IPS DF 6.9 (cell line): ENCODE data around the gene GOLGA1.

Source experiments
- DNase-seq: peaks from one replicate; pipeline ENCODE4 v3.0.0-alpha.2; 2013; ENCODE audit warnings: low read depth, low spot score
- H3K27ac ChIP-seq: one replicate; pipeline ENCODE4 v1.5.1; 2013; ENCODE audit warnings: low read length, control low read depth
- H3K27me3 ChIP-seq: 2 replicates; pipeline ENCODE4 v1.6.1; 2013; ENCODE audit warnings: mild to moderate bottlenecking, low read length; ENCODE audit not compliant: control insufficient read depth, insufficient read depth
- H3K36me3 ChIP-seq: 2 replicates; pipeline ENCODE4 v1.6.1; 2013; ENCODE audit warnings: low read length; ENCODE audit not compliant: control insufficient read depth, insufficient read depth
- H3K4me1 ChIP-seq: 2 replicates; pipeline ENCODE4 v1.6.1; 2013; ENCODE audit warnings: low read length; ENCODE audit not compliant: control insufficient read depth, insufficient read depth
- H3K4me3 ChIP-seq: 2 replicates; pipeline ENCODE4 v1.5.1; 2013; ENCODE audit warnings: mild to moderate bottlenecking, low read length
- H3K9me3 ChIP-seq: 2 replicates; pipeline ENCODE4 v1.6.1; 2013; ENCODE audit warnings: low read length, inconsistent platforms; ENCODE audit not compliant: control insufficient read depth, insufficient read depth
- WGBS: extraction: QIAGEN DNeasy Blood & Tissue Kit; methylation state at CpG from one replicate; pipeline ENCODE4 v1.1.7; 2013; ENCODE audit warnings: mixed read lengths, missing lambda C conversion rate; ENCODE audit not compliant: insufficient read length, insufficient coverage; 5-methylcytosine and 5-hydroxymethylcytosine counted together

The GOLGA1 gene

GRCh38 chr9:124859803-124860581 is 80.9 kb downstream of the GOLGA1 start:
- no peaks in the 10 kb centered on the region for H3K9me3 ChIP-seq
- H3K36me3 ChIP-seq: peaks cover 42% of the 10 kb centered on the region
- H3K27ac ChIP-seq: no peak overlapping the region
- no peaks in the 10 kb centered on the region; the same call in 1 of the 2 replicates for H3K4me1 ChIP-seq
- H3K4me3 ChIP-seq: peak overlapping the region; percentile 74; the same call in 1 of the 2 replicates
- no peaks in the 10 kb centered on the region for H3K27me3 ChIP-seq
- DNase-seq: no peak
- no CpG with 5 or more reads among the region's 10 CpGs for WGBS

GRCh38 chr9:124858330-124859046 is 82.4 kb downstream of the GOLGA1 start:
- Histone ChIP-seq H3K4me3 (no peak overlapping the region), H3K36me3 (peaks cover 42% of the 10 kb centered on the region), H3K27ac (no peak overlapping the region), H3K9me3 (no peaks in the 10 kb centered on the region), H3K4me1 (no peaks in the 10 kb centered on the region; the same call in 1 of the 2 replicates), H3K27me3 (no peaks in the 10 kb centered on the region)
- no peak for DNase-seq
- no CpG with 5 or more reads among the region's 9 CpGs for WGBS

- H3K27ac ChIP-seq: no peak overlapping the region
- peaks cover 42% of the 10 kb centered on the region for H3K36me3 ChIP-seq
- H3K4me1 ChIP-seq: peaks cover under 1% of the 10 kb centered on the region
- H3K9me3 ChIP-seq: no peaks in the 10 kb centered on the region
- no peak for DNase-seq
- no peak overlapping the region for H3K4me3 ChIP-seq
- H3K27me3 ChIP-seq: no peaks in the 10 kb centered on the region
- WGBS: no CpG with 5 or more reads among the region's 24 CpGs
Observed at GRCh38 chr9:124857533-124858162, 83.2 kb downstream of the GOLGA1 start.

- DNase-seq: peak; percentile 47
- no CpG with 5 or more reads among the region's 16 CpGs for WGBS
- Histone ChIP-seq H3K27ac (no peak overlapping the region), H3K4me1 (peaks cover 2% of the 10 kb centered on the region), H3K9me3 (no peaks in the 10 kb centered on the region), H3K27me3 (no peaks in the 10 kb centered on the region), H3K36me3 (peaks cover 42% of the 10 kb centered on the region), H3K4me3 (no peak overlapping the region)
Observed at GRCh38 chr9:124855944-124856765, 84.7 kb downstream of the GOLGA1 start.

- no peak overlapping the region for H3K27ac ChIP-seq
Observed at GRCh38 chr9:124855566-124855943, 85.3 kb downstream of the GOLGA1 start.

GRCh38 chr9:124854822-124855221 is 86.1 kb downstream of the GOLGA1 start:
- Histone ChIP-seq H3K27me3 (no peaks in the 10 kb centered on the region), H3K36me3 (peaks cover 32% of the 10 kb centered on the region), H3K9me3 (no peaks in the 10 kb centered on the region), H3K27ac (no peak overlapping the region), H3K4me3 (no peak overlapping the region), H3K4me1 (peaks cover 2% of the 10 kb centered on the region; the same call in 1 of the 2 replicates)
- no peak for DNase-seq
- WGBS: no CpG with 5 or more reads among the region's 7 CpGs

More at GRCh38 chr9:124855566-124855943, 85.3 kb downstream of the GOLGA1 start:
- H3K4me1 ChIP-seq: peaks cover 2% of the 10 kb centered on the region
- peaks cover 39% of the 10 kb centered on the region for H3K36me3 ChIP-seq
- no peak overlapping the region for H3K4me3 ChIP-seq
- WGBS: no CpG with 5 or more reads among the region's 18 CpGs
- H3K27me3 ChIP-seq: no peaks in the 10 kb centered on the region
- no peaks in the 10 kb centered on the region for H3K9me3 ChIP-seq
- DNase-seq: no peak

- Histone ChIP-seq H3K36me3 (peaks cover 26% of the 10 kb centered on the region), H3K27ac (no peak overlapping the region), H3K4me3 (no peak overlapping the region), H3K4me1 (peaks cover 2% of the 10 kb centered on the region; the same call in 1 of the 2 replicates), H3K27me3 (no peaks in the 10 kb centered on the region), H3K9me3 (no peaks in the 10 kb centered on the region)
- DNase-seq: no peak
- no CpG with 5 or more reads among the region's 8 CpGs for WGBS
Observed at GRCh38 chr9:124854161-124854560, 86.7 kb downstream of the GOLGA1 start.

GRCh38 chr9:124853605-124854143 is 87.2 kb downstream of the GOLGA1 start:
- no CpG with 5 or more reads among the region's 11 CpGs for WGBS
- H3K36me3 ChIP-seq: peaks cover 21% of the 10 kb centered on the region
- H3K27ac ChIP-seq: no peak overlapping the region
- peak overlapping the region; percentile 71; the same call in 1 of the 2 replicates for H3K4me3 ChIP-seq
- peaks cover 2% of the 10 kb centered on the region; the same call in 1 of the 2 replicates for H3K4me1 ChIP-seq
- no peak for DNase-seq
- no peaks in the 10 kb centered on the region for H3K9me3 ChIP-seq
- H3K27me3 ChIP-seq: no peaks in the 10 kb centered on the region

- WGBS: no CpG with 5 or more reads among the region's 51 CpGs
- no peak within 1 kb of the TSS for H3K27ac ChIP-seq
- H3K4me3 ChIP-seq: peak within 1 kb of the TSS; percentile 71; the same call in 1 of the 2 replicates
Observed at GRCh38 chr9:124852829-124853531, 87.9 kb downstream of the GOLGA1 start, which contains the start of gene WDR38. Gene WDR38, plus strand, starts transcription at chr9:124853460. Its CDS starts 72 bp downstream, at chr9:124853532.

More at GRCh38 chr9:124852829-124853531, 87.9 kb downstream of the GOLGA1 start, which contains the start of gene WDR38:
- no peaks in the 10 kb centered on the region for H3K9me3 ChIP-seq
- H3K36me3 ChIP-seq: peaks cover 14% of the 10 kb centered on the region
- no peaks in the 10 kb centered on the region for H3K27me3 ChIP-seq
- DNase-seq: peak; percentile 48
- peaks cover 2% of the 10 kb centered on the region; the same call in 1 of the 2 replicates for H3K4me1 ChIP-seq
